ENCODE data around the gene CYP4Z1. TPM values are rescaled to one million over a fixed set of nuclear protein-coding genes. Genes with fewer than 3 reads are reported as not detected.
"Not testable (repeated sequence)": the region's sequence is repeated elsewhere in the genome, so short reads cannot be mapped to it uniquely, and the experiment has no call there.

The CYP4Z1 gene
- total RNA-seq, 4 donors from 2014 or later = 0.26 to 2.1 (median 0.55) TPM

- no peak overlapping the region for H3K4me3 ChIP-seq
- no peak for TF ChIP-seq POLR2A (IDR thresholded peaks at IDR 0.05)
- TF ChIP-seq, protein P1, sequence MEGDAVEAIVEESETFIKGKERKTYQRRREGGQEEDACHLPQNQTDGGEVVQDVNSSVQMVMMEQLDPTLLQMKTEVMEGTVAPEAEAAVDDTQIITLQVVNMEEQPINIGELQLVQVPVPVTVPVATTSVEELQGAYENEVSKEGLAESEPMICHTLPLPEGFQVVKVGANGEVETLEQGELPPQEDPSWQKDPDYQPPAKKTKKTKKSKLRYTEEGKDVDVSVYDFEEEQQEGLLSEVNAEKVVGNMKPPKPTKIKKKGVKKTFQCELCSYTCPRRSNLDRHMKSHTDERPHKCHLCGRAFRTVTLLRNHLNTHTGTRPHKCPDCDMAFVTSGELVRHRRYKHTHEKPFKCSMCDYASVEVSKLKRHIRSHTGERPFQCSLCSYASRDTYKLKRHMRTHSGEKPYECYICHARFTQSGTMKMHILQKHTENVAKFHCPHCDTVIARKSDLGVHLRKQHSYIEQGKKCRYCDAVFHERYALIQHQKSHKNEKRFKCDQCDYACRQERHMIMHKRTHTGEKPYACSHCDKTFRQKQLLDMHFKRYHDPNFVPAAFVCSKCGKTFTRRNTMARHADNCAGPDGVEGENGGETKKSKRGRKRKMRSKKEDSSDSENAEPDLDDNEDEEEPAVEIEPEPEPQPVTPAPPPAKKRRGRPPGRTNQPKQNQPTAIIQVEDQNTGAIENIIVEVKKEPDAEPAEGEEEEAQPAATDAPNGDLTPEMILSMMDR (IDR thresholded peaks at IDR 0.05 in 4 of 5, conservative IDR thresholded peaks at IDR 0.05 in 1 of 5) = no peak
- in situ Hi-C loops (cut with MboI; ENCODE audit: low sequenced_read_pairs in 4 of 4) = no loop called here
- no peaks in the 10 kb centered on the region for H3K9me3 ChIP-seq
- no peak for DNase-seq
- no peaks in the 10 kb centered on the region for H3K4me1 ChIP-seq
- H3K36me3 ChIP-seq = no peaks in the 10 kb centered on the region
- intact Hi-C loops (cut with DNase I; ENCODE audit: low total_unique reads) = no loop called here
- ATAC-seq = no peak
- H3K27me3 ChIP-seq = no peaks in the 10 kb centered on the region
- H3K27ac ChIP-seq = no peak overlapping the region
These were observed 46.1 kb downstream of the CYP4Z1 start for GRCh38 chr1:47113178-47113577.

DNA sequence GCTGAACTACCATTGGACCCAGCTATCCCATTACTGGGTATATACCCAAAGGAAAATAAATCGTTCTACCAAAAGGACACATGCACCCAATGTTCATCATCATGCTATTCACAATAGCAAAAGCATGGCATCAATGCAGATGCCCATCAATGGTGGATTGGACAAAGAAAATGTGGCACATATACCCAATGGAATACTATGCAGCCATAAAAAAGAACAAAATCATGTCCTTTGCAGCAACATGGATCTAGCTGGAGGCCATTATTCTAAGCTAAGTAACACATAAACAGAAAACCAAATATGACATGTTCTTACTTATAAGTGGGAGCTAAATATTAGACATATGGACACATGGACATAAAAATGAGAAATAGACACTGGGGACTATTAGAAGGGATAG is 54.0 kb downstream of the CYP4Z1 start:
- H3K4me1 ChIP-seq; DNase-seq; H3K4me3 ChIP-seq; H3K27me3 ChIP-seq; ATAC-seq; H3K9me3 ChIP-seq; in situ Hi-C loops (cut with MboI; ENCODE audit: low sequenced_read_pairs in 4 of 4); H3K36me3 ChIP-seq; H3K27ac ChIP-seq; intact Hi-C loops (cut with DNase I; ENCODE audit: low total_unique reads): not testable (repeated sequence)

- H3K4me3 ChIP-seq; ATAC-seq; H3K27me3 ChIP-seq; H3K36me3 ChIP-seq; H3K4me1 ChIP-seq; DNase-seq; in situ Hi-C loops (cut with MboI; ENCODE audit: low sequenced_read_pairs in 4 of 4); intact Hi-C loops (cut with DNase I; ENCODE audit: low total_unique reads); H3K27ac ChIP-seq; H3K9me3 ChIP-seq: not testable (repeated sequence)
These were observed 57.8 kb downstream of the CYP4Z1 start for GRCh38 chr1:47124834-47125233.

DNA sequence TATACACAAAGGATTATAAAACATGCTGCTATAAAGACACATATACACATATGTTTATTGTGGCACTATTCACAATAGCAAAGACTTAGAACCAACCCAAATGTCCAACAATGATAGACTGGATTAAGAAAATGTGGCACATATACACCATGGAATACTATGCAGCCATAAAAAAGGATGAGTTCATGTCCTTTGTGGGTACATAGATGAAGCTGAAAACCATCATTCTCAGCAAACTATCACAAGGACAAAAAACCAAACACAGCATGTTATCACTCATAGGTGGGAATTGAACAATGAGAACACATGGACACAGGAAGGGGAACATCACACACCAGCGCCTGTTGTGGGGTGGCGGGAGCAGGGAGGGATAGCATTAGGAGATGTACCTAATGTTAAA is 60.0 kb downstream of the CYP4Z1 start:
- H3K9me3 ChIP-seq; H3K4me1 ChIP-seq; ATAC-seq; in situ Hi-C loops (cut with MboI; ENCODE audit: low sequenced_read_pairs in 4 of 4); DNase-seq; H3K27me3 ChIP-seq; H3K4me3 ChIP-seq; H3K27ac ChIP-seq; H3K36me3 ChIP-seq; intact Hi-C loops (cut with DNase I; ENCODE audit: low total_unique reads): not testable (repeated sequence)

GRCh38 chr1:47128221-47128620 is 61.2 kb downstream of the CYP4Z1 start:
- Histone ChIP-seq H3K9me3 (no peaks in the 10 kb centered on the region), H3K36me3 (no peaks in the 10 kb centered on the region), H3K4me1 (no peaks in the 10 kb centered on the region), H3K27ac (no peak overlapping the region), H3K4me3 (no peak overlapping the region), H3K27me3 (no peaks in the 10 kb centered on the region)
- ATAC-seq (no peak), DNase-seq (no peak)
- no peak for TF ChIP-seq POLR2A (IDR thresholded peaks at IDR 0.05)
- intact Hi-C loops (cut with DNase I; ENCODE audit: low total_unique reads) = no loop called here
- in situ Hi-C loops (cut with MboI; ENCODE audit: low sequenced_read_pairs in 4 of 4) = no loop called here

DNA sequence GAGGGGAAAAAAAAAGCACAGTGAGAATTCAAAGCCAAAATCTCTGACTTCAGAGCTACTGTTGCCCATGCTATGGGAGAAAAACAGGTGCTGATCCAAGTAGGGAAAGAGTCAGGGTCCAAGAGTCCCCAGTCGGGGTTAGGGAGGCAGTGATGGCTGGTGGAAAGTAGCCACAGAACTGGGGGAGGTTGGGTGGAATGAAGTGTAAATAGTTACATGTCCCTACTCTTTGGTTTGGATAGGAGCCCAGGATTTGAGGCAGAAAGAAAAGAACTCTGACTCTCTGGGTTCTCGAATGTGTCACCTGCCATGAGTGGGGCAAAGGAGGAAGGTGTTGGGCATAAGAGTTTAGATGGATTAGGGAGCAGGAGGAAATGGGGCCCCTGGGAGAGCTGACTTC is 61.8 kb downstream of the CYP4Z1 start:
- H3K27me3 ChIP-seq; DNase-seq; H3K27ac ChIP-seq; in situ Hi-C loops (cut with MboI; ENCODE audit: low sequenced_read_pairs in 4 of 4); H3K9me3 ChIP-seq; H3K4me1 ChIP-seq; H3K36me3 ChIP-seq; intact Hi-C loops (cut with DNase I; ENCODE audit: low total_unique reads); H3K4me3 ChIP-seq; ATAC-seq: not testable (repeated sequence)

GRCh38 chr1:47129489-47130230 is 62.6 kb downstream of the CYP4Z1 start:
- H3K36me3 ChIP-seq; H3K27me3 ChIP-seq; in situ Hi-C loops (cut with MboI; ENCODE audit: low sequenced_read_pairs in 4 of 4); DNase-seq; H3K9me3 ChIP-seq; ATAC-seq; H3K4me3 ChIP-seq; intact Hi-C loops (cut with DNase I; ENCODE audit: low total_unique reads); H3K4me1 ChIP-seq; H3K27ac ChIP-seq: not testable (repeated sequence)

GRCh38 chr1:47132665-47133064 is 65.6 kb downstream of the CYP4Z1 start:
- H3K36me3 ChIP-seq; H3K4me1 ChIP-seq; H3K27me3 ChIP-seq; H3K9me3 ChIP-seq; intact Hi-C loops (cut with DNase I; ENCODE audit: low total_unique reads); H3K4me3 ChIP-seq; ATAC-seq; H3K27ac ChIP-seq; in situ Hi-C loops (cut with MboI; ENCODE audit: low sequenced_read_pairs in 4 of 4); DNase-seq: not testable (repeated sequence)
